OCI-LY1 (cell line): ENCODE data around the gene CWC22.

Source experiments
- EZH2 ChIP-seq: fragments of 200-600 bp; sonication (generic), shearing (Covaris generic); IDR thresholded peaks from 2 replicates; pipeline ENCODE4 v1.8.0; 2017; ENCODE audit warnings: borderline replicate concordance, mixed run types, mild to moderate bottlenecking, antibody characterized with exemption, low read length, moderate library complexity, mixed read lengths
- TF ChIP-seq, protein P1 (sequence below): fragments of 200-600 bp; sonication (generic), shearing (Covaris generic); IDR thresholded peaks from 2 replicates; pipeline ENCODE4 v1.5.1; 2017; ENCODE audit warnings: mild to moderate bottlenecking, antibody characterized with exemption, low read length, moderate library complexity, mixed read lengths

DNA sequence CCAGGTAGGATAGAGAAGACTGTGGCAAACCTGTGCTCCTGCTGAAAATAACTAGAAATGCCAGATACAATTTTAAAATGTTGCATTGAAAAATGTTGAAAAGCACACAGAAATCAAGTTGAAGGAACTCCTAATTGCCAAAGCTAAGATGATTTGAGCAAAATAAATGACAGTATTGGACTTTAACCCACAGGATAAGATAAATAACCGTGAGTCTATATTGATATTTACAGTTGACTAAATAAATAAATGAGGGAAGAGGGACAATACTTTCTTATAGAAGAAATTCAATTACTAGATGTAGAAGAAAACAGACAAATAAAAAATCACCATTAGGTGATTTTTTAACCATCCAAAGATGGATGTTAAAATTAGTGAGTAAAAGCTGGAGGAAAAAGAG lies 59.0 kb downstream of the CWC22 start:
- TF ChIP-seq, protein P1, sequence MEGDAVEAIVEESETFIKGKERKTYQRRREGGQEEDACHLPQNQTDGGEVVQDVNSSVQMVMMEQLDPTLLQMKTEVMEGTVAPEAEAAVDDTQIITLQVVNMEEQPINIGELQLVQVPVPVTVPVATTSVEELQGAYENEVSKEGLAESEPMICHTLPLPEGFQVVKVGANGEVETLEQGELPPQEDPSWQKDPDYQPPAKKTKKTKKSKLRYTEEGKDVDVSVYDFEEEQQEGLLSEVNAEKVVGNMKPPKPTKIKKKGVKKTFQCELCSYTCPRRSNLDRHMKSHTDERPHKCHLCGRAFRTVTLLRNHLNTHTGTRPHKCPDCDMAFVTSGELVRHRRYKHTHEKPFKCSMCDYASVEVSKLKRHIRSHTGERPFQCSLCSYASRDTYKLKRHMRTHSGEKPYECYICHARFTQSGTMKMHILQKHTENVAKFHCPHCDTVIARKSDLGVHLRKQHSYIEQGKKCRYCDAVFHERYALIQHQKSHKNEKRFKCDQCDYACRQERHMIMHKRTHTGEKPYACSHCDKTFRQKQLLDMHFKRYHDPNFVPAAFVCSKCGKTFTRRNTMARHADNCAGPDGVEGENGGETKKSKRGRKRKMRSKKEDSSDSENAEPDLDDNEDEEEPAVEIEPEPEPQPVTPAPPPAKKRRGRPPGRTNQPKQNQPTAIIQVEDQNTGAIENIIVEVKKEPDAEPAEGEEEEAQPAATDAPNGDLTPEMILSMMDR = no peak
- no peak for TF ChIP-seq EZH2
